ENCODE results near the gene ESYT3. TPM values are rescaled to one million over a fixed set of nuclear protein-coding genes. Genes with fewer than 3 reads are reported as not detected.
"Not testable (repeated sequence)": the region's sequence is repeated elsewhere in the genome, so short reads cannot be mapped to it uniquely, and the experiment has no call there.

ESYT3 gene
- total RNA-seq, 3 donors from 2014 or later, result 0.05 to 0.19 (median 0.13) TPM

GRCh38 chr3:138493804-138494606, 59.6 kb downstream of the ESYT3 start:
- Mint-ChIP-seq H3K9me3 (peaks cover 19% of the 10 kb centered on the region), H3K4me1 (ENCODE audit: low read depth) (no peaks in the 10 kb centered on the region), H3K36me3 (ENCODE audit: insufficient read depth) (peaks cover 21% of the 10 kb centered on the region), H3K27me3 (ENCODE audit: low read depth) (no peaks in the 10 kb centered on the region), H3K4me3 (no peak overlapping the region)
- ATAC-seq (no peak), DNase-seq (no peak)

- Mint-ChIP-seq H3K9me3 (peaks cover 16% of the 10 kb centered on the region), H3K27me3 (ENCODE audit: low read depth) (no peaks in the 10 kb centered on the region), H3K4me1 (ENCODE audit: low read depth) (no peaks in the 10 kb centered on the region), H3K4me3 (no peak overlapping the region), H3K36me3 (ENCODE audit: insufficient read depth) (peaks cover 24% of the 10 kb centered on the region)
- DNase-seq, result no peak
- no peak for ATAC-seq
These were observed 60.2 kb downstream of the ESYT3 start for GRCh38 chr3:138494607-138494929.

- not testable (repeated sequence) for DNase-seq; H3K4me1 Mint-ChIP-seq (ENCODE audit: low read depth); H3K27me3 Mint-ChIP-seq (ENCODE audit: low read depth); H3K4me3 Mint-ChIP-seq; ATAC-seq
- Mint-ChIP-seq H3K36me3 (ENCODE audit: insufficient read depth) (peaks cover 28% of the 10 kb centered on the region), H3K9me3 (peaks cover 12% of the 10 kb centered on the region)
These were observed 61.2 kb downstream of the ESYT3 start for GRCh38 chr3:138495638-138496037.

- Mint-ChIP-seq H3K4me3 (no peak overlapping the region), H3K27me3 (ENCODE audit: low read depth) (no peaks in the 10 kb centered on the region), H3K36me3 (ENCODE audit: insufficient read depth) (peaks cover 32% of the 10 kb centered on the region), H3K4me1 (ENCODE audit: low read depth) (no peaks in the 10 kb centered on the region), H3K9me3 (peaks cover 4% of the 10 kb centered on the region)
- DNase-seq (no peak), ATAC-seq (no peak)
These were observed 62.0 kb downstream of the ESYT3 start for GRCh38 chr3:138496436-138496835.

GRCh38 chr3:138497021-138497420, 62.6 kb downstream of the ESYT3 start:
- Mint-ChIP-seq H3K9me3 (peaks cover 1% of the 10 kb centered on the region), H3K27me3 (ENCODE audit: low read depth) (no peaks in the 10 kb centered on the region), H3K4me1 (ENCODE audit: low read depth) (no peaks in the 10 kb centered on the region), H3K4me3 (no peak overlapping the region), H3K36me3 (ENCODE audit: insufficient read depth) (peaks cover 32% of the 10 kb centered on the region)
- no peak for DNase-seq
- no peak for ATAC-seq

- ATAC-seq (no peak), DNase-seq (no peak)
- Mint-ChIP-seq H3K9me3 (no peaks in the 10 kb centered on the region), H3K4me1 (ENCODE audit: low read depth) (no peaks in the 10 kb centered on the region), H3K4me3 (no peak overlapping the region), H3K27me3 (ENCODE audit: low read depth) (no peaks in the 10 kb centered on the region), H3K36me3 (ENCODE audit: insufficient read depth) (peaks cover 32% of the 10 kb centered on the region)
These were observed 63.4 kb downstream of the ESYT3 start for GRCh38 chr3:138497851-138498250.

- DNase-seq (no peak), ATAC-seq (no peak)
- Mint-ChIP-seq H3K4me3 (no peak overlapping the region), H3K27me3 (ENCODE audit: low read depth) (no peaks in the 10 kb centered on the region), H3K4me1 (ENCODE audit: low read depth) (no peaks in the 10 kb centered on the region), H3K9me3 (no peaks in the 10 kb centered on the region), H3K36me3 (ENCODE audit: insufficient read depth) (peaks cover 33% of the 10 kb centered on the region)
These were observed 64.6 kb downstream of the ESYT3 start for GRCh38 chr3:138498991-138499390.

GRCh38 chr3:138507524-138507923, 73.1 kb downstream of the ESYT3 start:
- no peak overlapping the region for H3K4me3 Mint-ChIP-seq
- H3K4me1 Mint-ChIP-seq (ENCODE audit: low read depth), result no peaks in the 10 kb centered on the region
- no peaks in the 10 kb centered on the region for H3K27me3 Mint-ChIP-seq (ENCODE audit: low read depth)
- DNase-seq (no peak), ATAC-seq (no peak)
- no peaks in the 10 kb centered on the region for H3K9me3 Mint-ChIP-seq
- peaks cover 27% of the 10 kb centered on the region for H3K36me3 Mint-ChIP-seq (ENCODE audit: insufficient read depth)

GRCh38 chr3:138509586-138509985, 75.2 kb downstream of the ESYT3 start:
- Mint-ChIP-seq H3K27me3 (ENCODE audit: low read depth) (no peaks in the 10 kb centered on the region), H3K9me3 (no peaks in the 10 kb centered on the region), H3K36me3 (ENCODE audit: insufficient read depth) (peaks cover 18% of the 10 kb centered on the region), H3K4me1 (ENCODE audit: low read depth) (no peaks in the 10 kb centered on the region), H3K4me3 (no peak overlapping the region)
- ATAC-seq, result no peak
- no peak for DNase-seq

GRCh38 chr3:138511945-138512344, 77.5 kb downstream of the ESYT3 start:
- H3K9me3 Mint-ChIP-seq, result peaks cover 3% of the 10 kb centered on the region
- H3K4me3 Mint-ChIP-seq, result no peak overlapping the region
- DNase-seq (no peak), ATAC-seq (no peak)
- no peaks in the 10 kb centered on the region for H3K4me1 Mint-ChIP-seq (ENCODE audit: low read depth)
- H3K27me3 Mint-ChIP-seq (ENCODE audit: low read depth), result no peaks in the 10 kb centered on the region
- peaks cover 23% of the 10 kb centered on the region for H3K36me3 Mint-ChIP-seq (ENCODE audit: insufficient read depth)

- DNase-seq (no peak), ATAC-seq (peak in 1 of 2 donors; percentile 46)
- no peaks in the 10 kb centered on the region for H3K27me3 Mint-ChIP-seq (ENCODE audit: low read depth)
- no peak overlapping the region for H3K4me3 Mint-ChIP-seq
- H3K4me1 Mint-ChIP-seq (ENCODE audit: low read depth), result no peaks in the 10 kb centered on the region
- peaks cover 30% of the 10 kb centered on the region for H3K36me3 Mint-ChIP-seq (ENCODE audit: insufficient read depth)
- H3K9me3 Mint-ChIP-seq, result peaks cover 4% of the 10 kb centered on the region
These were observed 78.9 kb downstream of the ESYT3 start for GRCh38 chr3:138513090-138513843.

GRCh38 chr3:138521445-138521844, 87.0 kb downstream of the ESYT3 start:
- H3K9me3 Mint-ChIP-seq, result peaks cover 14% of the 10 kb centered on the region
- H3K4me3 Mint-ChIP-seq; H3K4me1 Mint-ChIP-seq (ENCODE audit: low read depth); H3K27me3 Mint-ChIP-seq (ENCODE audit: low read depth); DNase-seq; ATAC-seq: not testable (repeated sequence)
- peaks cover 50% of the 10 kb centered on the region for H3K36me3 Mint-ChIP-seq (ENCODE audit: insufficient read depth)
